Measurements from ENCODE around the gene CYSLTR2.

CYSLTR2 gene

GRCh38 chr13:48635478-48635877 is 18.3 kb upstream of the CYSLTR2 start:
- ATAC-seq (ENCODE audit: low read depth) (no peak), DNase-seq (ENCODE audit: low spot score) (no peak)
- H3K27me3 ChIP-seq (ENCODE audit: insufficient read depth, poor library complexity, severe bottlenecking): no peaks in the 10 kb centered on the region
- no peaks in the 10 kb centered on the region for H3K9me3 ChIP-seq (ENCODE audit: severe bottlenecking)
- no peaks in the 10 kb centered on the region for H3K4me1 ChIP-seq (ENCODE audit: insufficient read depth, poor library complexity, severe bottlenecking)
- H3K36me3 ChIP-seq (ENCODE audit: low read depth): no peaks in the 10 kb centered on the region
- H3K4me3 ChIP-seq (ENCODE audit: severe bottlenecking): no peak overlapping the region
- no peak for TF ChIP-seq CTCF (IDR thresholded peaks at IDR 0.05; ENCODE audit: poor library complexity, severe bottlenecking)
- H3K27ac ChIP-seq (ENCODE audit: poor library complexity, severe bottlenecking): no peak overlapping the region

- no peak for ATAC-seq (ENCODE audit: low read depth)
- DNase-seq (ENCODE audit: low spot score): no peak
These were observed 17.2 kb upstream of the CYSLTR2 start for GRCh38 chr13:48636550-48636949.

GRCh38 chr13:48637601-48638000 is 16.1 kb upstream of the CYSLTR2 start:
- no peak for DNase-seq (ENCODE audit: low spot score)
- no peaks in the 10 kb centered on the region for H3K4me1 ChIP-seq (ENCODE audit: insufficient read depth, poor library complexity, severe bottlenecking)
- H3K27ac ChIP-seq (ENCODE audit: poor library complexity, severe bottlenecking): no peak overlapping the region
- no peak for TF ChIP-seq CTCF (IDR thresholded peaks at IDR 0.05; ENCODE audit: poor library complexity, severe bottlenecking)
- no peak overlapping the region for H3K4me3 ChIP-seq (ENCODE audit: severe bottlenecking)
- H3K27me3 ChIP-seq (ENCODE audit: insufficient read depth, poor library complexity, severe bottlenecking): no peaks in the 10 kb centered on the region
- H3K36me3 ChIP-seq (ENCODE audit: low read depth): no peaks in the 10 kb centered on the region
- ATAC-seq (ENCODE audit: low read depth): no peak
- H3K9me3 ChIP-seq (ENCODE audit: severe bottlenecking): no peaks in the 10 kb centered on the region

More at GRCh38 chr13:48636550-48636949, 17.2 kb upstream of the CYSLTR2 start:
- no peaks in the 10 kb centered on the region for H3K4me1 ChIP-seq (ENCODE audit: insufficient read depth, poor library complexity, severe bottlenecking)
- no peaks in the 10 kb centered on the region for H3K9me3 ChIP-seq (ENCODE audit: severe bottlenecking)
- H3K36me3 ChIP-seq (ENCODE audit: low read depth): no peaks in the 10 kb centered on the region
- H3K27ac ChIP-seq (ENCODE audit: poor library complexity, severe bottlenecking): no peak overlapping the region
- no peaks in the 10 kb centered on the region for H3K27me3 ChIP-seq (ENCODE audit: insufficient read depth, poor library complexity, severe bottlenecking)
- no peak for TF ChIP-seq CTCF (IDR thresholded peaks at IDR 0.05; ENCODE audit: poor library complexity, severe bottlenecking)
- no peak overlapping the region for H3K4me3 ChIP-seq (ENCODE audit: severe bottlenecking)

- Histone ChIP-seq H3K27me3 (ENCODE audit: insufficient read depth, poor library complexity, severe bottlenecking) (no peaks in the 10 kb centered on the region), H3K4me3 (ENCODE audit: severe bottlenecking) (no peak overlapping the region), H3K4me1 (ENCODE audit: insufficient read depth, poor library complexity, severe bottlenecking) (no peaks in the 10 kb centered on the region), H3K9me3 (ENCODE audit: severe bottlenecking) (no peaks in the 10 kb centered on the region), H3K36me3 (ENCODE audit: low read depth) (no peaks in the 10 kb centered on the region), H3K27ac (ENCODE audit: poor library complexity, severe bottlenecking) (no peak overlapping the region)
- ATAC-seq (ENCODE audit: low read depth) (no peak), DNase-seq (ENCODE audit: low spot score) (no peak)
- no peak for TF ChIP-seq CTCF (IDR thresholded peaks at IDR 0.05; ENCODE audit: poor library complexity, severe bottlenecking)
These were observed 13.0 kb upstream of the CYSLTR2 start for GRCh38 chr13:48640767-48641166.

GRCh38 chr13:48641404-48641803 is 12.3 kb upstream of the CYSLTR2 start:
- Histone ChIP-seq H3K27ac (ENCODE audit: poor library complexity, severe bottlenecking) (no peak overlapping the region), H3K9me3 (ENCODE audit: severe bottlenecking) (no peaks in the 10 kb centered on the region), H3K36me3 (ENCODE audit: low read depth) (no peaks in the 10 kb centered on the region), H3K4me3 (ENCODE audit: severe bottlenecking) (no peak overlapping the region), H3K4me1 (ENCODE audit: insufficient read depth, poor library complexity, severe bottlenecking) (no peaks in the 10 kb centered on the region), H3K27me3 (ENCODE audit: insufficient read depth, poor library complexity, severe bottlenecking) (no peaks in the 10 kb centered on the region)
- no peak for DNase-seq (ENCODE audit: low spot score)
- ATAC-seq (ENCODE audit: low read depth): no peak
- TF ChIP-seq CTCF (IDR thresholded peaks at IDR 0.05; ENCODE audit: poor library complexity, severe bottlenecking): no peak
